Liver (tissue), 9 donors: ENCODE measurements around the gene NR5A1. TPM values are rescaled to one million over a fixed set of nuclear protein-coding genes. Genes with fewer than 3 reads are reported as not detected.

ENCODE experiments used
- DNase-seq: peaks from one replicate; pipeline ENCODE4 v3.0.0-alpha.2; 2017; ENCODE audit warnings: low spot score
- H3K27ac ChIP-seq, 2 donors: one replicate each; pipeline ENCODE4 v1.7.0; 2013; ENCODE audit warnings: inconsistent platforms in 2 of 2, low read length in 2 of 2, control low read depth in 1 of 2, low read depth in 1 of 2, mild to moderate bottlenecking in 1 of 2
- H3K27me3 ChIP-seq, 4 donors: one replicate each; pipeline versions ENCODE4 v1.6.1 to v1.7.0; 2013; ENCODE audit warnings: low read length in 3 of 4, inconsistent platforms in 1 of 4, mild to moderate bottlenecking in 1 of 4, moderate library complexity in 1 of 4; ENCODE audit not compliant: control insufficient read depth in 4 of 4, insufficient read depth in 4 of 4
- H3K36me3 ChIP-seq, 4 donors: one replicate each; pipeline versions ENCODE4 v1.6.1 to v1.7.0; 2013; ENCODE audit warnings: low read length in 3 of 4, mild to moderate bottlenecking in 3 of 4, low read depth in 1 of 4, moderate library complexity in 1 of 4; ENCODE audit not compliant: control insufficient read depth in 4 of 4, insufficient read depth in 3 of 4
- H3K4me1 ChIP-seq, 4 donors: one replicate each; pipeline versions ENCODE4 v1.6.1 to v1.7.0; 2013; ENCODE audit warnings: low read length in 3 of 4, mild to moderate bottlenecking in 3 of 4, moderate library complexity in 1 of 4; ENCODE audit not compliant: control insufficient read depth in 4 of 4, insufficient read depth in 4 of 4
- H3K4me3 ChIP-seq, 3 donors: one replicate each; pipeline versions ENCODE4 v1.6.1 to v1.7.0; 2013; ENCODE audit warnings: low read length in 3 of 3, control low read depth in 1 of 3, low read depth in 1 of 3, mild to moderate bottlenecking in 1 of 3
- H3K9ac ChIP-seq, 2 donors: one replicate each; pipeline ENCODE4 v1.7.0; 2013; ENCODE audit warnings: low read length in 2 of 2, mild to moderate bottlenecking in 2 of 2, moderate library complexity in 2 of 2, control low read depth in 1 of 2, low read depth in 1 of 2
- H3K9me3 ChIP-seq, 4 donors: one replicate each; pipeline versions ENCODE4 v1.6.1 to v1.7.0; 2013; ENCODE audit warnings: low read length in 3 of 4; ENCODE audit not compliant: control insufficient read depth in 4 of 4
- FOXA2 ChIP-seq: IDR thresholded peaks from 2 replicates; pipeline ENCODE4 v1.6.1; 2016; ENCODE audit warnings: antibody characterized with exemption
- HNF4G ChIP-seq: IDR thresholded peaks from 2 replicates; pipeline ENCODE4 v1.6.1; 2016; ENCODE audit warnings: antibody characterized with exemption
- NR2F2 ChIP-seq: IDR thresholded peaks from 2 replicates; pipeline ENCODE4 v1.6.1; 2016; ENCODE audit warnings: antibody characterized with exemption
- RAD21 ChIP-seq, 2 donors: IDR thresholded peaks; 2 replicates each; pipeline ENCODE4 v1.6.1; 2016; ENCODE audit warnings: antibody characterized with exemption in 2 of 2, mild to moderate bottlenecking in 2 of 2
- SP1 ChIP-seq: IDR thresholded peaks from 2 replicates; pipeline ENCODE4 v1.6.1; 2018; ENCODE audit warnings: antibody characterized with exemption, mild to moderate bottlenecking
- YY1 ChIP-seq: IDR thresholded peaks from 2 replicates; pipeline ENCODE4 v1.6.1; 2016; ENCODE audit warnings: antibody characterized with exemption, mild to moderate bottlenecking
- WGBS: extraction: QIAGEN DNeasy Blood & Tissue Kit; methylation state at CpG from one replicate; pipeline ENCODE4 v1.1.7; 2013; 5-methylcytosine and 5-hydroxymethylcytosine counted together
- polyA plus RNA-seq, 2 donors: library from polyadenylated mRNA; stranded (reverse) in 1 of 2; unstranded in 1 of 2; fragments of 200-250 nt in 1 of 2; fragments of >200 nt in 1 of 2; fragmentation: Nextera tagmentation in 1 of 2; extraction: Ambion mirVana in 1 of 2; gene quantifications; one replicate each; pipeline versions ENCODE4 v1.2.1 to v1.2.3, GENCODE V29; 2013 to 2015
- total RNA-seq, 2 donors: library from RNA; depleted of rRNA; stranded (reverse); fragments of >200 nt; gene quantifications; one replicate each; pipeline ENCODE4 v1.2.3, GENCODE V29; 2014
- TF ChIP-seq, protein P1 (sequence below): IDR thresholded peaks from 2 replicates; pipeline ENCODE4 v1.6.1; 2016; ENCODE audit warnings: antibody characterized with exemption
- TF ChIP-seq, protein P2 (sequence below): fragments of 150-350 bp; IDR thresholded peaks from 2 replicates; pipeline ENCODE4 v1.5.1; 2017; ENCODE audit warnings: improper control_type of control experiment, low read depth, low read length; ENCODE audit not compliant: missing input control
- TF ChIP-seq, protein P3 (sequence below): IDR thresholded peaks from 2 replicates; pipeline ENCODE4 v1.6.1; 2016; ENCODE audit warnings: antibody characterized with exemption, mild to moderate bottlenecking
- TF ChIP-seq, protein P4 (sequence below): IDR thresholded peaks from 2 replicates; pipeline ENCODE4 v1.6.1; 2016; ENCODE audit warnings: antibody characterized with exemption
- donor health status: healthy.
- donor health status: healthy.
- donor health status: healthy.
- donor health status: healthy.
- donor health status: healthy.

The NR5A1 gene
- total RNA-seq (not detected), polyA plus RNA-seq (not detected)

DNA sequence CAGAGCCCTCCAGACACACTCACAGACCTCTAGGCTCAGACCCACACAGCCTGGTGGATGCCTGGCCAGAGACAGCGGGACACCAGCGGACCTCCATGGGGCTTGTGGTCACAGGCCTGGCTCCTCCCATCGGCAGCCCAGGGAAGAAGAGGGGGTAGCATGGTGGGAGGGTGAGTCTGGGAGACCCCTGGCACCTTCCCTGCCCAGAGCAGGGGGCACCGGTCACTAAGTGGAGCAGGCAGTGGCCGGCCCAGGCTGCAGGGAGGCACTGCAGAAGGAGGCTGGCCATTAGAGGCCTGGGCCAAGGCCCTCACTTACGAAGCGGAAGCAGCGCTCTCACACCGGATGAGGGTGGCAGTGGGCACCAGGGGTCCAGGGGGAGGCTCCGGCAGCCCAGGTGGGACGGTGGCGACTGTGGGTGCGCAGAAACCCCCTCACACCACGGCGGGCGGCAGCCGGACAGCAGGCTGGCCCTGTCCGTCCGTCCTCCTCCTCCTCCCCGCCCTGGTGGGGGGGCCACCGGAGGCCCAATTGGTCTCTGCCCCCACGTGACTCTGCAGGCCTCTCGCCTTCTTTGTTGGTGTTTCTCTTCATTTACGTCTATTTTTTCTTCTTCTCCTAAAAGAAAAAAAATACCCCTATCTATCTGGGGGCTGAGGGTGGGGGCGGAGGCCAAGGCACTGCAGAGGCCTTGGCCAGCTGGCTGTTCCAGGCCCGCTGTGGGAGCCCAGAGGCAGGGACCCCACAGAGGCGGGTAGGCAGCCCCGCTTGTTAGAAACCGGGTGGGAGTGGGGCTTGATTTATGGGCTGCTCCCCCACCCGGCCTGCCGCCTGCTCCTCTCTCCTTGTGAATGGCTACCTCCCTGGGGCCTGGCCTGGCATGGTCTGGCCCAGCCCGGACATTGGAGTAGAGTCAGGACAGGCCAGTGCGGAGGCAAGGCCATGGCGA, at the start of gene NR5A1:
Gene NR5A1, minus strand, starts transcription at position 469 of the 949 bp plus-strand sequence. CDS start 4,004 bp downstream, outside the sequence.
- TF ChIP-seq RAD21 (IDR thresholded peaks at IDR 0.05) (no peak), NR2F2 (no peak), HNF4G (no peak)
- TF ChIP-seq, protein P1, sequence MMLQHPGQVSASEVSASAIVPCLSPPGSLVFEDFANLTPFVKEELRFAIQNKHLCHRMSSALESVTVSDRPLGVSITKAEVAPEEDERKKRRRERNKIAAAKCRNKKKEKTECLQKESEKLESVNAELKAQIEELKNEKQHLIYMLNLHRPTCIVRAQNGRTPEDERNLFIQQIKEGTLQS = no peak
- TF ChIP-seq, protein P2, sequence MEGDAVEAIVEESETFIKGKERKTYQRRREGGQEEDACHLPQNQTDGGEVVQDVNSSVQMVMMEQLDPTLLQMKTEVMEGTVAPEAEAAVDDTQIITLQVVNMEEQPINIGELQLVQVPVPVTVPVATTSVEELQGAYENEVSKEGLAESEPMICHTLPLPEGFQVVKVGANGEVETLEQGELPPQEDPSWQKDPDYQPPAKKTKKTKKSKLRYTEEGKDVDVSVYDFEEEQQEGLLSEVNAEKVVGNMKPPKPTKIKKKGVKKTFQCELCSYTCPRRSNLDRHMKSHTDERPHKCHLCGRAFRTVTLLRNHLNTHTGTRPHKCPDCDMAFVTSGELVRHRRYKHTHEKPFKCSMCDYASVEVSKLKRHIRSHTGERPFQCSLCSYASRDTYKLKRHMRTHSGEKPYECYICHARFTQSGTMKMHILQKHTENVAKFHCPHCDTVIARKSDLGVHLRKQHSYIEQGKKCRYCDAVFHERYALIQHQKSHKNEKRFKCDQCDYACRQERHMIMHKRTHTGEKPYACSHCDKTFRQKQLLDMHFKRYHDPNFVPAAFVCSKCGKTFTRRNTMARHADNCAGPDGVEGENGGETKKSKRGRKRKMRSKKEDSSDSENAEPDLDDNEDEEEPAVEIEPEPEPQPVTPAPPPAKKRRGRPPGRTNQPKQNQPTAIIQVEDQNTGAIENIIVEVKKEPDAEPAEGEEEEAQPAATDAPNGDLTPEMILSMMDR = no peak
- TF ChIP-seq, protein P3, sequence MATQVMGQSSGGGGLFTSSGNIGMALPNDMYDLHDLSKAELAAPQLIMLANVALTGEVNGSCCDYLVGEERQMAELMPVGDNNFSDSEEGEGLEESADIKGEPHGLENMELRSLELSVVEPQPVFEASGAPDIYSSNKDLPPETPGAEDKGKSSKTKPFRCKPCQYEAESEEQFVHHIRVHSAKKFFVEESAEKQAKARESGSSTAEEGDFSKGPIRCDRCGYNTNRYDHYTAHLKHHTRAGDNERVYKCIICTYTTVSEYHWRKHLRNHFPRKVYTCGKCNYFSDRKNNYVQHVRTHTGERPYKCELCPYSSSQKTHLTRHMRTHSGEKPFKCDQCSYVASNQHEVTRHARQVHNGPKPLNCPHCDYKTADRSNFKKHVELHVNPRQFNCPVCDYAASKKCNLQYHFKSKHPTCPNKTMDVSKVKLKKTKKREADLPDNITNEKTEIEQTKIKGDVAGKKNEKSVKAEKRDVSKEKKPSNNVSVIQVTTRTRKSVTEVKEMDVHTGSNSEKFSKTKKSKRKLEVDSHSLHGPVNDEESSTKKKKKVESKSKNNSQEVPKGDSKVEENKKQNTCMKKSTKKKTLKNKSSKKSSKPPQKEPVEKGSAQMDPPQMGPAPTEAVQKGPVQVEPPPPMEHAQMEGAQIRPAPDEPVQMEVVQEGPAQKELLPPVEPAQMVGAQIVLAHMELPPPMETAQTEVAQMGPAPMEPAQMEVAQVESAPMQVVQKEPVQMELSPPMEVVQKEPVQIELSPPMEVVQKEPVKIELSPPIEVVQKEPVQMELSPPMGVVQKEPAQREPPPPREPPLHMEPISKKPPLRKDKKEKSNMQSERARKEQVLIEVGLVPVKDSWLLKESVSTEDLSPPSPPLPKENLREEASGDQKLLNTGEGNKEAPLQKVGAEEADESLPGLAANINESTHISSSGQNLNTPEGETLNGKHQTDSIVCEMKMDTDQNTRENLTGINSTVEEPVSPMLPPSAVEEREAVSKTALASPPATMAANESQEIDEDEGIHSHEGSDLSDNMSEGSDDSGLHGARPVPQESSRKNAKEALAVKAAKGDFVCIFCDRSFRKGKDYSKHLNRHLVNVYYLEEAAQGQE = no peak
- no peak for DNase-seq
- Histone ChIP-seq H3K4me3 (no peak within 1 kb of the TSS), H3K36me3 (no peaks in the 10 kb centered on the region), H3K9ac (no peak within 1 kb of the TSS), H3K4me1 (peaks cover 13 to 31% (median 17%) of the 10 kb centered on the region in 4 donors), H3K27ac (no peak within 1 kb of the TSS), H3K27me3 (peaks cover 0 to 15% (median 7%) of the 10 kb centered on the region in 4 donors), H3K9me3 (no peaks in the 10 kb centered on the region)
- 96% methylated on average over 34 of the region's 34 CpGs for WGBS

DNA sequence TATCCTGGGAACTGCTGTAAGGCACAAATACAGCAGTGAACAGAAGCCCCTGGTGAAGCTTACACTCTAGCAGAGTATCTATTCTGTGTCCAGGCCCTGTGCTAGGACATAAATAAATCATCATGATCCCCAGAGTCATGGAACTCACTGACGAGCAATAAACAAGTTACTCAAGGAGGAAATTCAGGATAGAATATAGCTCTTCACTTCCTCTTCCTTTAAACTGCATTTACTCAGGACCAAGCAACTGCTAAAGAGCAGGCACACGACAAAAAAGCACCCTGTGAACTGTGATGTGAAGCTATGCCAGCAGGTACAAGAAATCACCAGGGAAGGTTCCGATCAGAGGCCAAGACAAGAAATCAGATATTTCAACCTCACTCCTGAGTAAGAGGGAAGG, 47.8 kb upstream of the NR5A1 start:
- 75% methylated on average over 3 of the region's 3 CpGs for WGBS
- Histone ChIP-seq H3K27ac (no peak overlapping the region), H3K9ac (no peak overlapping the region), H3K27me3 (no peaks in the 10 kb centered on the region), H3K4me3 (no peak overlapping the region), H3K4me1 (no peaks in the 10 kb centered on the region), H3K9me3 (no peaks in the 10 kb centered on the region), H3K36me3 (no peaks in the 10 kb centered on the region)
- no peak for DNase-seq
- TF ChIP-seq SP1 (no peak), FOXA2 (no peak), YY1 (no peak)
- TF ChIP-seq, protein P4, sequence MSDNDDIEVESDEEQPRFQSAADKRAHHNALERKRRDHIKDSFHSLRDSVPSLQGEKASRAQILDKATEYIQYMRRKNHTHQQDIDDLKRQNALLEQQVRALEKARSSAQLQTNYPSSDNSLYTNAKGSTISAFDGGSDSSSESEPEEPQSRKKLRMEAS = no peak
- TF ChIP-seq, protein P1 = no peak
- TF ChIP-seq, protein P2 = no peak
